GM12878 (cell line): ENCODE measurements around the gene SNRPD1.

Experiments used
- BACH1 ChIP-seq: fragments of 450-650 bp; IDR thresholded peaks from 2 replicates; pipeline ENCODE4 v1.6.1; 2017; ENCODE audit warnings: mild to moderate bottlenecking, borderline replicate concordance
- CEBPB ChIP-seq, 2 experiments: fragments of 150-350 bp in 1 of 2; IDR thresholded peaks; 2 replicates each; pipeline ENCODE4 v1.6.1; 2012 to 2014; ENCODE audit warnings: low read depth in 2 of 2, low read length in 2 of 2, borderline replicate concordance in 1 of 2, inconsistent platforms in 1 of 2
- CTCF ChIP-seq, 3 experiments: IDR thresholded peaks in 2 of 3; conservative IDR thresholded peaks in 1 of 3; 2 replicates each; pipeline ENCODE4 v1.5.1; 2011; ENCODE audit warnings: low read depth in 3 of 3, low read length in 3 of 3, mild to moderate bottlenecking in 3 of 3, control low read depth in 2 of 3, moderate library complexity in 2 of 3, inconsistent platforms in 1 of 3, mixed read lengths in 1 of 3; ENCODE audit not compliant: control insufficient read depth in 2 of 3, insufficient read depth in 1 of 3; ENCODE audit errors: extremely low read depth in 1 of 3
- EZH2 ChIP-seq: IDR thresholded peaks from 2 replicates; pipeline ENCODE4 v1.6.1; 2012; ENCODE audit warnings: low read depth, mild to moderate bottlenecking, control low read depth, inconsistent platforms, low read length, borderline replicate concordance; ENCODE audit not compliant: control insufficient read depth
- MAX ChIP-seq: IDR thresholded peaks from 2 replicates; pipeline ENCODE4 v1.6.1; 2012; ENCODE audit warnings: low read depth, low read length, improper control_type of control experiment
- MYC ChIP-seq: IDR thresholded peaks from 2 replicates; pipeline ENCODE4 v1.6.1; 2011; ENCODE audit warnings: mild to moderate bottlenecking, low read length, moderate library complexity, inconsistent platforms; ENCODE audit not compliant: insufficient read depth, insufficient replicate concordance, insufficient read length, severe bottlenecking
- RFX5 ChIP-seq: IDR thresholded peaks from 2 replicates; pipeline ENCODE4 v1.6.1; 2011; ENCODE audit warnings: low read depth, low read length, improper control_type of control experiment
- TCF3 ChIP-seq: IDR thresholded peaks from 2 replicates; pipeline ENCODE4 v1.6.1; 2012; ENCODE audit warnings: low read depth, mild to moderate bottlenecking, low read length, borderline replicate concordance; ENCODE audit not compliant: insufficient read depth
- ZNF274 ChIP-seq: IDR thresholded peaks from one replicate; pipeline ENCODE4 v1.8.0; 2011; ENCODE audit not compliant: insufficient read length, insufficient read depth

GRCh38 chr18:21652073-21652472, 40.0 kb downstream of the SNRPD1 start:
- TF ChIP-seq ZNF274 (no peak), EZH2 (no peak), MYC (no peak), CEBPB (IDR thresholded peaks at IDR 0.05; ENCODE audit: borderline replicate concordance in 1 of 2, low read depth in 2 of 2, low read length in 2 of 2) (no peak), TCF3 (no peak), BACH1 (no peak), RFX5 (no peak), CTCF (IDR thresholded peaks at IDR 0.05 in 2 of 3, conservative IDR thresholded peaks at IDR 0.05 in 1 of 3; ENCODE audit: control insufficient read depth in 2 of 3, extremely low read depth in 1 of 3, insufficient read depth in 1 of 3, low read depth in 3 of 3, low read length in 3 of 3) (no peak), MAX (no peak)
